Ishikawa (cell line): ENCODE results near the gene RMP24.

Experiments used
- CREB1 ChIP-seq: IDR thresholded peaks from 2 replicates; pipeline ENCODE4 v1.6.1; 2012; ENCODE audit warnings: low read depth
- EP300 ChIP-seq: IDR thresholded peaks from 2 replicates; pipeline ENCODE4 v1.6.1; 2012; ENCODE audit warnings: borderline replicate concordance
- TAF1 ChIP-seq: IDR thresholded peaks from 2 replicates; pipeline ENCODE4 v1.6.1; 2012; ENCODE audit warnings: low read depth, mild to moderate bottlenecking
- TF ChIP-seq, protein P1 (sequence below): IDR thresholded peaks from 2 replicates; pipeline ENCODE4 v1.6.1; 2012; ENCODE audit warnings: low read depth, mild to moderate bottlenecking

GRCh38 chr18:35938562-35938961 lies 33.9 kb upstream of the RMP24 start:
- no peak for TF ChIP-seq CREB1
- TF ChIP-seq, protein P1, sequence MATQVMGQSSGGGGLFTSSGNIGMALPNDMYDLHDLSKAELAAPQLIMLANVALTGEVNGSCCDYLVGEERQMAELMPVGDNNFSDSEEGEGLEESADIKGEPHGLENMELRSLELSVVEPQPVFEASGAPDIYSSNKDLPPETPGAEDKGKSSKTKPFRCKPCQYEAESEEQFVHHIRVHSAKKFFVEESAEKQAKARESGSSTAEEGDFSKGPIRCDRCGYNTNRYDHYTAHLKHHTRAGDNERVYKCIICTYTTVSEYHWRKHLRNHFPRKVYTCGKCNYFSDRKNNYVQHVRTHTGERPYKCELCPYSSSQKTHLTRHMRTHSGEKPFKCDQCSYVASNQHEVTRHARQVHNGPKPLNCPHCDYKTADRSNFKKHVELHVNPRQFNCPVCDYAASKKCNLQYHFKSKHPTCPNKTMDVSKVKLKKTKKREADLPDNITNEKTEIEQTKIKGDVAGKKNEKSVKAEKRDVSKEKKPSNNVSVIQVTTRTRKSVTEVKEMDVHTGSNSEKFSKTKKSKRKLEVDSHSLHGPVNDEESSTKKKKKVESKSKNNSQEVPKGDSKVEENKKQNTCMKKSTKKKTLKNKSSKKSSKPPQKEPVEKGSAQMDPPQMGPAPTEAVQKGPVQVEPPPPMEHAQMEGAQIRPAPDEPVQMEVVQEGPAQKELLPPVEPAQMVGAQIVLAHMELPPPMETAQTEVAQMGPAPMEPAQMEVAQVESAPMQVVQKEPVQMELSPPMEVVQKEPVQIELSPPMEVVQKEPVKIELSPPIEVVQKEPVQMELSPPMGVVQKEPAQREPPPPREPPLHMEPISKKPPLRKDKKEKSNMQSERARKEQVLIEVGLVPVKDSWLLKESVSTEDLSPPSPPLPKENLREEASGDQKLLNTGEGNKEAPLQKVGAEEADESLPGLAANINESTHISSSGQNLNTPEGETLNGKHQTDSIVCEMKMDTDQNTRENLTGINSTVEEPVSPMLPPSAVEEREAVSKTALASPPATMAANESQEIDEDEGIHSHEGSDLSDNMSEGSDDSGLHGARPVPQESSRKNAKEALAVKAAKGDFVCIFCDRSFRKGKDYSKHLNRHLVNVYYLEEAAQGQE = no peak
- no peak for TF ChIP-seq TAF1
- TF ChIP-seq EP300 = no peak
